Coronary artery (tissue), 2 donors: ENCODE results near the gene ATP7A.
A peak's percentile ranks its signal among the peaks of the same experiment; 100 is the strongest.
"Not testable (repeated sequence)": the region's sequence is repeated elsewhere in the genome, so short reads cannot be mapped to it uniquely, and the experiment has no call there.

Source experiments
- DNase-seq: peaks from one replicate; pipeline ENCODE4 v3.0.0-alpha.2; 2017; ENCODE audit warnings: low spot score
- H3K27ac ChIP-seq, 2 donors: fragments of 200-600 bp; sonication (generic); one replicate each; pipeline ENCODE4 v1.5.1; 2016 to 2019
- H3K4me3 ChIP-seq: fragments of 200-600 bp; sonication (generic); 2 replicates; pipeline ENCODE4 v1.5.1; 2016; ENCODE audit warnings: mild to moderate bottlenecking, moderate library complexity
- CTCF ChIP-seq: fragments of 200-600 bp; sonication (generic); IDR thresholded peaks from one replicate; pipeline ENCODE4 v1.5.1; 2019; ENCODE audit warnings: antibody characterized with exemption

ATP7A gene

GRCh38 chrX:78064152-78064551 is 153.7 kb downstream of the ATP7A start:
- DNase-seq = no peak
- Histone ChIP-seq H3K4me3 (no peak overlapping the region), H3K27ac (no peak overlapping the region)
- no peak for TF ChIP-seq CTCF

GRCh38 chrX:78064698-78065601 is 154.5 kb downstream of the ATP7A start:
- not testable (repeated sequence) for DNase-seq, H3K4me3 ChIP-seq
- peak overlapping the region; percentile 36 to 65 for H3K27ac ChIP-seq

- no peak for DNase-seq
- no peak for TF ChIP-seq CTCF
- Histone ChIP-seq H3K4me3 (no peak overlapping the region), H3K27ac (no peak overlapping the region)
Measured at GRCh38 chrX:78066110-78066509, 155.6 kb downstream of the ATP7A start.

- no peak overlapping the region for H3K4me3 ChIP-seq
- H3K27ac ChIP-seq = no peak overlapping the region
- DNase-seq = no peak
- no peak for TF ChIP-seq CTCF
Measured at GRCh38 chrX:78071331-78071730, 160.8 kb downstream of the ATP7A start.

GRCh38 chrX:78073147-78074077 is 162.9 kb downstream of the ATP7A start:
- H3K27ac ChIP-seq, DNase-seq, H3K4me3 ChIP-seq: not testable (repeated sequence)

- no peak for TF ChIP-seq CTCF
- Histone ChIP-seq H3K4me3 (no peak overlapping the region), H3K27ac (no peak overlapping the region)
- DNase-seq = no peak
Measured at GRCh38 chrX:78074088-78074487, 163.6 kb downstream of the ATP7A start.

- Histone ChIP-seq H3K27ac (no peak overlapping the region), H3K4me3 (no peak overlapping the region)
- DNase-seq = no peak
- no peak for TF ChIP-seq CTCF
Measured at GRCh38 chrX:78075787-78076389, 165.4 kb downstream of the ATP7A start.

GRCh38 chrX:78081413-78081812 is 170.9 kb downstream of the ATP7A start:
- not testable (repeated sequence) for H3K27ac ChIP-seq, DNase-seq, H3K4me3 ChIP-seq
